Type B pancreatic cell (in vitro differentiated cells): ENCODE results near the gene MARCHF3. TPM values are rescaled to one million over a fixed set of nuclear protein-coding genes. Genes with fewer than 3 reads are reported as not detected.

Experiments used
- DNase-seq: peaks from one replicate; pipeline ENCODE4 v3.0.0; 2021; ENCODE audit warnings: mixed read lengths; ENCODE audit not compliant: unreplicated experiment; ENCODE audit errors: extremely low spot score
- H3K27ac Mint-ChIP-seq: 2 replicates; pipeline ENCODE4 v1.8.0; 2021; ENCODE audit warnings: mild to moderate bottlenecking, mixed read lengths
- H3K27me3 Mint-ChIP-seq: 2 replicates; pipeline ENCODE4 v1.8.0; 2021; ENCODE audit warnings: mixed read lengths
- H3K36me3 Mint-ChIP-seq: 2 replicates; pipeline ENCODE4 v1.8.0; 2021; ENCODE audit warnings: mixed read lengths
- H3K4me1 Mint-ChIP-seq: one replicate; pipeline ENCODE4 v1.8.0; 2021; ENCODE audit warnings: mixed read lengths; ENCODE audit not compliant: unreplicated experiment
- H3K4me3 Mint-ChIP-seq: 2 replicates; pipeline ENCODE4 v1.8.0; 2021; ENCODE audit warnings: mild to moderate bottlenecking, mixed read lengths
- H3K9me3 Mint-ChIP-seq: 2 replicates; pipeline ENCODE4 v1.8.0; 2021; ENCODE audit warnings: mixed read lengths
- CTCF ChIP-seq: fragments of 200-600 bp; sonication (generic); conservative IDR thresholded peaks from 2 replicates; pipeline ENCODE4 v1.5.0; 2021; ENCODE audit warnings: antibody characterized with exemption, mild to moderate bottlenecking
- total RNA-seq: library from RNA; stranded (reverse); gene quantifications from 2 replicates; pipeline ENCODE4 v1.2.1, GENCODE V29; 2021; ENCODE audit warnings: low replicate concordance

Gene MARCHF3
- total RNA-seq, 1 donor from 2014 or later: 5.9 TPM

- H3K4me1 Mint-ChIP-seq: peaks cover 2% of the 10 kb centered on the region
- H3K27me3 Mint-ChIP-seq: no peaks in the 10 kb centered on the region
- DNase-seq: no peak
- no peak for TF ChIP-seq CTCF
- no peak overlapping the region for H3K4me3 Mint-ChIP-seq
- no peaks in the 10 kb centered on the region for H3K36me3 Mint-ChIP-seq
- H3K27ac Mint-ChIP-seq: no peak overlapping the region
- H3K9me3 Mint-ChIP-seq: no peaks in the 10 kb centered on the region
Measured at GRCh38 chr5:126965487-126965886, 64.9 kb downstream of the MARCHF3 start.

- DNase-seq: no peak
- Mint-ChIP-seq H3K4me1 (no peaks in the 10 kb centered on the region), H3K4me3 (no peak overlapping the region), H3K9me3 (no peaks in the 10 kb centered on the region), H3K27me3 (no peaks in the 10 kb centered on the region), H3K36me3 (no peaks in the 10 kb centered on the region), H3K27ac (no peak overlapping the region)
- no peak for TF ChIP-seq CTCF
Measured at GRCh38 chr5:126965061-126965475, 65.3 kb downstream of the MARCHF3 start.

- TF ChIP-seq CTCF: no peak
- no peaks in the 10 kb centered on the region for H3K4me1 Mint-ChIP-seq
- no peak overlapping the region for H3K4me3 Mint-ChIP-seq
- DNase-seq: no peak
- H3K9me3 Mint-ChIP-seq: no peaks in the 10 kb centered on the region
- no peaks in the 10 kb centered on the region for H3K36me3 Mint-ChIP-seq
- no peak overlapping the region for H3K27ac Mint-ChIP-seq
- no peaks in the 10 kb centered on the region for H3K27me3 Mint-ChIP-seq
Measured at GRCh38 chr5:126963822-126964375, 66.5 kb downstream of the MARCHF3 start.

GRCh38 chr5:126961702-126962101 lies 68.7 kb downstream of the MARCHF3 start:
- Mint-ChIP-seq H3K27ac (no peak overlapping the region), H3K4me3 (no peak overlapping the region), H3K36me3 (no peaks in the 10 kb centered on the region), H3K4me1 (no peaks in the 10 kb centered on the region), H3K9me3 (no peaks in the 10 kb centered on the region), H3K27me3 (no peaks in the 10 kb centered on the region)
- TF ChIP-seq CTCF: no peak
- no peak for DNase-seq

- no peak for TF ChIP-seq CTCF
- Mint-ChIP-seq H3K27ac (no peak overlapping the region), H3K27me3 (no peaks in the 10 kb centered on the region), H3K4me3 (no peak overlapping the region), H3K9me3 (no peaks in the 10 kb centered on the region), H3K36me3 (no peaks in the 10 kb centered on the region), H3K4me1 (no peaks in the 10 kb centered on the region)
- no peak for DNase-seq
Measured at GRCh38 chr5:126961128-126961527, 69.2 kb downstream of the MARCHF3 start.

- Mint-ChIP-seq H3K27me3 (no peaks in the 10 kb centered on the region), H3K9me3 (no peaks in the 10 kb centered on the region), H3K4me1 (no peaks in the 10 kb centered on the region), H3K27ac (no peak overlapping the region), H3K36me3 (no peaks in the 10 kb centered on the region), H3K4me3 (no peak overlapping the region)
- no peak for TF ChIP-seq CTCF
- no peak for DNase-seq
Measured at GRCh38 chr5:126959188-126959587, 71.2 kb downstream of the MARCHF3 start.
